DOHH2 (cell line): ENCODE results near the gene FZR1.

Source experiments
- H3F3A ChIP-seq: fragments of 200-600 bp; sonication (generic), shearing (Covaris generic); 2 replicates; pipeline ENCODE4 v1.6.0; 2016; ENCODE audit warnings: antibody characterized with exemption, mild to moderate bottlenecking; ENCODE audit not compliant: control insufficient read depth, insufficient read depth
- H3K27ac ChIP-seq: fragments of 200-600 bp; sonication (generic); 2 replicates; pipeline ENCODE4 v1.5.1; 2014; ENCODE audit warnings: low read depth, mild to moderate bottlenecking, low read length, moderate library complexity
- H3K27me3 ChIP-seq: fragments of 200-600 bp; sonication (generic); 2 replicates; pipeline ENCODE4 v1.6.1; 2014; ENCODE audit warnings: mild to moderate bottlenecking, low read length, mixed read lengths; ENCODE audit not compliant: control insufficient read depth
- H3K36me3 ChIP-seq: fragments of 200-600 bp; sonication (generic); 2 replicates; pipeline ENCODE4 v1.6.1; 2014; ENCODE audit warnings: mild to moderate bottlenecking, low read length, moderate library complexity, mixed read lengths; ENCODE audit not compliant: control insufficient read depth
- H3K4me1 ChIP-seq: fragments of 200-600 bp; sonication (generic); 2 replicates; pipeline ENCODE4 v1.6.1; 2014; ENCODE audit warnings: mild to moderate bottlenecking, low read length, mixed read lengths; ENCODE audit not compliant: control insufficient read depth
- H3K4me2 ChIP-seq: fragments of 200-600 bp; sonication (generic); 2 replicates; pipeline ENCODE4 v1.6.0; 2014; ENCODE audit warnings: mild to moderate bottlenecking, low read length, moderate library complexity
- H3K4me3 ChIP-seq: fragments of 200-600 bp; sonication (generic); 2 replicates; pipeline ENCODE4 v1.5.1; 2014; ENCODE audit warnings: mild to moderate bottlenecking, low read length, mixed read lengths
- H3K79me2 ChIP-seq: fragments of 200-600 bp; sonication (generic); 2 replicates; pipeline ENCODE4 v1.6.1; 2014; ENCODE audit warnings: mild to moderate bottlenecking, low read length, mixed read lengths; ENCODE audit not compliant: control insufficient read depth
- H3K9me2 ChIP-seq: fragments of 200-600 bp; sonication (generic); replicated peaks from 2 replicates; pipeline ENCODE4 v1.6.1; 2014; ENCODE audit warnings: mild to moderate bottlenecking, low read length, mixed read lengths; ENCODE audit not compliant: control insufficient read depth
- H3K9me3 ChIP-seq: fragments of 200-600 bp; sonication (generic); 2 replicates; pipeline ENCODE4 v1.6.1; 2014; ENCODE audit warnings: antibody characterized with exemption, low read length, mixed read lengths; ENCODE audit not compliant: control insufficient read depth, insufficient read depth
- H4K20me1 ChIP-seq: fragments of 200-600 bp; sonication (generic); 2 replicates; pipeline ENCODE4 v1.6.0; 2014; ENCODE audit warnings: low read depth, mild to moderate bottlenecking, antibody characterized with exemption, low read length, moderate library complexity; ENCODE audit not compliant: control insufficient read depth, insufficient read depth
- CTCF ChIP-seq: fragments of 200-600 bp; sonication (generic); IDR thresholded peaks from one replicate; pipeline ENCODE4 v1.5.1; 2014; ENCODE audit warnings: antibody characterized with exemption, mild to moderate bottlenecking, low read depth, low read length; ENCODE audit not compliant: poor library complexity, severe bottlenecking
- EZH2phosphoT487 ChIP-seq: fragments of 200-600 bp; sonication (generic); IDR thresholded peaks from 2 replicates; pipeline ENCODE4 v1.6.1; 2017; ENCODE audit warnings: borderline replicate concordance, mild to moderate bottlenecking, antibody characterized with exemption, low read length, moderate library complexity, mixed read lengths

The FZR1 gene

GRCh38 chr19:3544742-3545668, 38.9 kb downstream of the FZR1 start:
- H3K4me2 ChIP-seq = no peak overlapping the region
- no peak for TF ChIP-seq EZH2phosphoT487
- peak; percentile 98 for TF ChIP-seq CTCF
- H3K36me3 ChIP-seq = peaks cover 50% of the 10 kb centered on the region
- no peaks in the 10 kb centered on the region for H3K9me3 ChIP-seq
- H3K4me1 ChIP-seq = no peaks in the 10 kb centered on the region
- peaks cover 8% of the 10 kb centered on the region; the same call in 1 of the 2 replicates for H4K20me1 ChIP-seq
- no peak overlapping the region for H3K4me3 ChIP-seq
- no peaks in the 10 kb centered on the region for H3K9me2 ChIP-seq
- no peak overlapping the region for H3K27ac ChIP-seq
- H3K27me3 ChIP-seq = no peaks in the 10 kb centered on the region
- peaks cover 2% of the 10 kb centered on the region; the same call in 1 of the 2 replicates for H3K79me2 ChIP-seq
- H3F3A ChIP-seq = peaks cover 9% of the 10 kb centered on the region

DNA sequence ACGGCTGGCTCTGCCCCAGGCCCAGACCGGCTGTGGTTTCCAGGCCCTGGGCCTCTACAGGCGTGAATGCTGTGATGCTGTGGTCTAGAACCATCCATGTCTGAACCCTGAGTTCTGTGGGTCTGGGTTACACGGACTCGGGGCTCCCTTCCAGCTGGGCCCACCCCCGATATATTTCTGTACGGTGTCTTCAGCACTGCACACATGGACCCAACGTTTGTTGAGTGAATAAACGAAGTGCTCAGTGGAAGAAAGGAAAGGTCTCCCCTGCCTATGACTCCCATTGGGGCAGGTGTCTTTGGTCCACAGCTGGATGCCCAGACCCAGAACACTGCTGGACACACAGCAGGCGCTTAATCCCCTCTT, 39.5 kb downstream of the FZR1 start:
- no peaks in the 10 kb centered on the region for H3K27me3 ChIP-seq
- peaks cover 50% of the 10 kb centered on the region for H3K36me3 ChIP-seq
- H3K9me2 ChIP-seq = no peaks in the 10 kb centered on the region
- no peak overlapping the region for H3K4me3 ChIP-seq
- H3K9me3 ChIP-seq = no peaks in the 10 kb centered on the region
- H4K20me1 ChIP-seq = peaks cover 8% of the 10 kb centered on the region; the same call in 1 of the 2 replicates
- no peak overlapping the region for H3K27ac ChIP-seq
- H3K79me2 ChIP-seq = peaks cover 2% of the 10 kb centered on the region; the same call in 1 of the 2 replicates
- H3K4me1 ChIP-seq = no peaks in the 10 kb centered on the region
- H3K4me2 ChIP-seq = no peak overlapping the region
- no peak for TF ChIP-seq CTCF
- no peak for TF ChIP-seq EZH2phosphoT487
- H3F3A ChIP-seq = peaks cover 9% of the 10 kb centered on the region

- Histone ChIP-seq H3K27me3 (no peaks in the 10 kb centered on the region), H3K4me3 (no peak overlapping the region), H3K9me3 (no peaks in the 10 kb centered on the region), H4K20me1 (peaks cover 8% of the 10 kb centered on the region; the same call in 1 of the 2 replicates), H3K4me2 (no peak overlapping the region), H3K79me2 (peaks cover 6% of the 10 kb centered on the region), H3K27ac (no peak overlapping the region), H3F3A (peaks cover 9% of the 10 kb centered on the region), H3K36me3 (peaks cover 55% of the 10 kb centered on the region), H3K4me1 (no peaks in the 10 kb centered on the region), H3K9me2 (no peaks in the 10 kb centered on the region)
- no peak for TF ChIP-seq EZH2phosphoT487
- TF ChIP-seq CTCF = no peak
These were observed 40.0 kb downstream of the FZR1 start for GRCh38 chr19:3546119-3546518.
